SU-DHL-6 (cell line): ENCODE results near the gene VPS52.

Experiments used
- EZH2phosphoT487 ChIP-seq: fragments of 200-600 bp; sonication (generic), shearing (Covaris generic); conservative IDR thresholded peaks from 2 replicates; pipeline ENCODE4 v1.6.1; 2018; ENCODE audit warnings: mild to moderate bottlenecking, antibody characterized with exemption, low read length, moderate library complexity, mixed read lengths
- TF ChIP-seq, protein P1 (sequence below): fragments of 200-600 bp; sonication (generic); IDR thresholded peaks from one replicate; pipeline ENCODE4 v1.5.1; 2017; ENCODE audit warnings: antibody characterized with exemption, mild to moderate bottlenecking, low read length, moderate library complexity; ENCODE audit not compliant: insufficient read depth, poor library complexity, severe bottlenecking

DNA sequence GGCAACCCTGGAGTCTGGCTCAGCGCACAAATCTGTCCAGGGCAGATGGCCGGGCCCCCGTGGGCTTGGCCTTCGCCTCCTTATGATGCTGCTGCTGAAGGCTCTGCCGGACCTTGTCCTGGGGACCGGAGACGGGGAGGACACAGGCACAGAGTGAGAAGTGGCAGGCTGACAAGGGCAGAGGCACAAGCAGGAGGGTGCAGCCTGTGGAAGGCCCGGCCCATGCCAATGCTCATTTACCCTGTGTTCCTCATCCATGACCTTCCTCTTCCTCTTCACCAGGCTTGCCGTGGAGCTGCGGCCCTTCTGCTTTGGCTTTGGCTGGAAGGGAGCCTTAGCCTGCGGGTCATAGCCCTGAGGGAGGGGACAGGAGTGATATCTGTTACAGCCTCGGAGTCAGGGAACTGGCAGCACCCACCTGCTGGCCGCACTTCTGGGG is 7.6 kb upstream of the VPS52 start:
- TF ChIP-seq, protein P1, sequence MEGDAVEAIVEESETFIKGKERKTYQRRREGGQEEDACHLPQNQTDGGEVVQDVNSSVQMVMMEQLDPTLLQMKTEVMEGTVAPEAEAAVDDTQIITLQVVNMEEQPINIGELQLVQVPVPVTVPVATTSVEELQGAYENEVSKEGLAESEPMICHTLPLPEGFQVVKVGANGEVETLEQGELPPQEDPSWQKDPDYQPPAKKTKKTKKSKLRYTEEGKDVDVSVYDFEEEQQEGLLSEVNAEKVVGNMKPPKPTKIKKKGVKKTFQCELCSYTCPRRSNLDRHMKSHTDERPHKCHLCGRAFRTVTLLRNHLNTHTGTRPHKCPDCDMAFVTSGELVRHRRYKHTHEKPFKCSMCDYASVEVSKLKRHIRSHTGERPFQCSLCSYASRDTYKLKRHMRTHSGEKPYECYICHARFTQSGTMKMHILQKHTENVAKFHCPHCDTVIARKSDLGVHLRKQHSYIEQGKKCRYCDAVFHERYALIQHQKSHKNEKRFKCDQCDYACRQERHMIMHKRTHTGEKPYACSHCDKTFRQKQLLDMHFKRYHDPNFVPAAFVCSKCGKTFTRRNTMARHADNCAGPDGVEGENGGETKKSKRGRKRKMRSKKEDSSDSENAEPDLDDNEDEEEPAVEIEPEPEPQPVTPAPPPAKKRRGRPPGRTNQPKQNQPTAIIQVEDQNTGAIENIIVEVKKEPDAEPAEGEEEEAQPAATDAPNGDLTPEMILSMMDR: no peak
- TF ChIP-seq EZH2phosphoT487: no peak
